ELR (cell line): Measurements from ENCODE around the gene TRIM10.

Experiments used
- DNase-seq: peaks from one replicate; pipeline ENCODE4 v3.0.0-alpha.2; 2015; ENCODE audit warnings: low read depth

TRIM10 gene, protein sequence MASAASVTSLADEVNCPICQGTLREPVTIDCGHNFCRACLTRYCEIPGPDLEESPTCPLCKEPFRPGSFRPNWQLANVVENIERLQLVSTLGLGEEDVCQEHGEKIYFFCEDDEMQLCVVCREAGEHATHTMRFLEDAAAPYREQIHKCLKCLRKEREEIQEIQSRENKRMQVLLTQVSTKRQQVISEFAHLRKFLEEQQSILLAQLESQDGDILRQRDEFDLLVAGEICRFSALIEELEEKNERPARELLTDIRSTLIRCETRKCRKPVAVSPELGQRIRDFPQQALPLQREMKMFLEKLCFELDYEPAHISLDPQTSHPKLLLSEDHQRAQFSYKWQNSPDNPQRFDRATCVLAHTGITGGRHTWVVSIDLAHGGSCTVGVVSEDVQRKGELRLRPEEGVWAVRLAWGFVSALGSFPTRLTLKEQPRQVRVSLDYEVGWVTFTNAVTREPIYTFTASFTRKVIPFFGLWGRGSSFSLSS

DNA sequence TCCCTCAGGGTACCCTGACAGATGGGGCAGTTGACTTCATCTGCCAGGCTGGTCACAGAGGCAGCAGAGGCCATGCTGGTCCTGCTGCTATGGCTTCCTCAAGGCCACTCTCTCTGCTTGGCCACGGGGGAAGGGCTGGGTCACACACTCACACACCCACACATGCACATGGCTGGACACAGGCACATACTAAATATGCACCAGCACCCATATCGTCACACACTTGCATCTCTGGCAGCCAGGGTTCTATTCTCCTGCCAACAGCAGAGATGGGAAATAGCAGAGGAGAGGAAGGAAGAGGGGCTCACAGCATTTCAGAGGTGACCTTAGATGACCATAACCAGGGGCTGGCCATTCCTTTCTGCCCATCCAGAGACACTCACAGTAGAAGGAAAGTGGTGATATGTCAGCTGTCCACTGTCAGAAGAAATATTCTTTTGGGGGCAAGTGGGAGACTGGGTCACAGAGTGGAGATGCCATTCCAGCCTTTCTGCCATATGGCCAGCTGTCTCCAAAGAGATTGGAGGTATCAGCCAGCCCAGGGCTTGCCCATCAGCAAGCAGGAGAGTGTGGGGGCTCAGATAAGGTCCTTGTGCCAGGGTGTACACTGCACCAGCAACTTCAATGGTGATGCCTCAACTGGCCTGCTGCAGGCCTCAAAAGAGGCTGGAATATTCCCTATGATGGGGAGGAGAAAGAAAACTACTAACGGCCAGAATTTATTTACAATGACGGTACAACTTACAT, at the start of gene TRIM10:
TSS of gene TRIM10 (minus strand) at position 427 of the 747 bp plus-strand sequence. CDS start at position 74, 353 bp downstream.
- no peak for DNase-seq

- no peak for DNase-seq
Observed at GRCh38 chr6:30207619-30208295, 46.7 kb upstream of the TRIM10 start.

DNA sequence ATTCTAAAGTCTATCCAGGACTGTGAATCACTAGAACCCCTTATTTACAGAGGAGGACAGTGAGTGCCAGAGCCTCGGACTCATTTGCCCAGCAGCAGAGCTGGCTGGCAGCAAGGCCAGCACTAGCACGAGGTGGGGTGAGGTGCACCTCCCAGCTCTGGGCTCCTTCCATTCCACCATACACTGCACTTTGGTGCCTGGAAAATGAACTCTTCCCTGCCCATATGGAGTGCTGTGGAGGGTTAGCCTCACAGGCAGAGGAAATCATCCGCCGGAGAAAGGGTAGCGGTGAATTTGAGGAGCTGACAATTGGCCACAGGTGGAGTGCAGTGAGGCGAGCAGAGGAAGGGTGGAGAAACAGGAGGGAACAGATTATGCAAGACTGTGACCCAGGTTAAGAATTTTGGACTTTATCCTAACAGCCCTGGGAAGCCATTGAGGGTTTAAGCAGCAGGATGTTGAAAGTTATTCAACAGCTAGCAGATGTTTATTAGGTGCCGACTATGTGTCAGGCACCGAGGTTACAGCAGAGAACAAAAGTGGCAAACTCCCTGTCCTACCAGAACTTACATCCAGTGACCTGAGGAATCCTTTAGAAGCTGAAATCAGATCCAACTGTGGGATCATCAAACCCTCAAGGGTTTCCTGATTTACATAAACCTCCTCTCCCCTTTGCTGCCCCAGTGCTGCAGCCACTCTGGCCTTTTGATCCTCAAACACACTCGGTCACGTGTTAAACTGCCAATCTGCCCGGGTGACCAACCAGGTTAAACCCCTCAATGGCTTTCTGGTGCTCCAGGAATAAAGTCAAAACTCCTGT, 46.0 kb upstream of the TRIM10 start:
- no peak for DNase-seq

DNA sequence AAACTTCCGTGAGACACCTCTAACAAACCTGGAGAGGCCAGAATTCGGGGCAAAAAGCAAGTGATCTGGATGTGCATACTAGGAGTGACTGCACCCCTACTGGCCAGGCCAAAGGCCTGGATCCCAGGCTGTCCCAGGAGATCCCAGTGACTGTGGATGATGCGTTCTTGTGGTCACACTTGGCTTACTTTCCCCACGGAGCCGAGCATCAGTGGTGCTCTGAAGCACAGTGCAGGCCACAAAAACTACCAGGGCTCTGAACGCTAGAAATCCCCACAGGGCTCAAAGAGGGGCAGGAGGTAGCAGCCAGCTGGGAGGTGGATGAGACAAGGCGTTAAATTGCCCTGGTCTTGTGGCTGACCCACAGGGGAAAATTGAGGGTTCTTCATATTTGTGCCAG, 45.1 kb upstream of the TRIM10 start:
- peak; percentile 37 for DNase-seq

- DNase-seq, result no peak
Observed at GRCh38 chr6:30204116-30204515, 43.1 kb upstream of the TRIM10 start.

DNA sequence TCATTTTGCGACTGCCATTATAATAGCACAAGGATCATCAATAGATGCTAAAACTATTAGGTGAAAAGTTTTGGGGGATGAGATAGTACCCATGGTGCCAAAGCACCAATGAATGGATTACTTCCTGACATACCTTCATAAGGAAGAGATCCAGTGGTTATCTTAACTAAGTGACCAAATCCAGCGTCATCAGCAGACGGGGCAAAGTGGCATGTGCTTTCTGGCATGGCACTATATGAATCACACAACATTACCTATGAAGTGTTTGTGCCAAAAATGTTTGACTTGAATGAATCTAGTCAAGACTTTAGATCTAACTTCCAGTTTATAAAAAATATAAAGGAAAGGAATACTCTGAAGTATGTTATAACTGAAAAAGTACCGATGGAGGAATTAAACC, 41.4 kb upstream of the TRIM10 start:
- DNase-seq, result no peak

GRCh38 chr6:30200551-30201281, 39.7 kb upstream of the TRIM10 start:
- no peak for DNase-seq

DNA sequence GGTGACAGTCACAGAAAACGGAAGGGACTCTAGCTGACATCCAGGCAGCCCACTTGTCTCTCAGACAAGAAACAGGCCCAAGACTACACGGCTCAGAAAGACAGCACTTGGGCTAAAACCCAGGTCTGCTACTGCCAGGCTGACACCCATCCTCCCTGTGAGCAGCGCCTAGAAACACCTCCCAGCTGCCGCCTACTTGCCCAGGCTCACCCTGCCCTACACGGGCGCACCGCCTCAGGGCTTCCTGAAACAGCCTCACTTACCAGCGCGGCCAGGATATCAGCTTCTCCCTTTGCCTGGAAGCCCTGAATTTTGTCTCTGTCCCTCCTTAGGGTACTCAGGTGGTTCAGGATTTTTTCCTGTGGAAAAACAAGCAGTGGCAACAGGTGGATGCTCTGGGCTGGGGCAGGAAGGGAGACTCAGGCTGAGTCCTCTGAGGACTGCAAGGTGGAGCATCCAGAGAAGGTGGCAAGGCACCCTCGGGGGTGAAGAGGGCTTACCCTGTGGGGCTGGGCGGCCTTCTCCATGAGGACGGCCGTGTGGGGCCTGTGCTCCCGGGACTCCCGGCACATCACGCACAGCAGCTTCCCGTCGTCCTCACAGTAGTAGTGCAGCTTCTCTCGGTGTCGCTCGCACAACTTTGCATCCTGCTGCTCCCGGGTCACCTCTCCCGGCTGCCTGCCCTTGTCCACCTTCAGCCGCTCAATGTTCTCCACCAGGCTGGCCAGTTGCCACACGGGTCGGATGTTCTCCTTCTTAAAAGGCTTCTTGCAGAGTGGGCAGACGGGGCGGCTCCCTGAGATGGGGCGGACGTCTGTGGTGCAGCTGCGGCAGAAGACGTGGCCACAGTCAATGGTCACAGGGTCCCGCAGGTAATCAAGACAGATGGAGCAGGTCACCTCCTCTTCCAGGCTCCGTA, 37.4 kb upstream of the TRIM10 start:
- DNase-seq, result no peak

GRCh38 chr6:30196376-30196775, 35.4 kb upstream of the TRIM10 start:
- DNase-seq, result no peak

DNA sequence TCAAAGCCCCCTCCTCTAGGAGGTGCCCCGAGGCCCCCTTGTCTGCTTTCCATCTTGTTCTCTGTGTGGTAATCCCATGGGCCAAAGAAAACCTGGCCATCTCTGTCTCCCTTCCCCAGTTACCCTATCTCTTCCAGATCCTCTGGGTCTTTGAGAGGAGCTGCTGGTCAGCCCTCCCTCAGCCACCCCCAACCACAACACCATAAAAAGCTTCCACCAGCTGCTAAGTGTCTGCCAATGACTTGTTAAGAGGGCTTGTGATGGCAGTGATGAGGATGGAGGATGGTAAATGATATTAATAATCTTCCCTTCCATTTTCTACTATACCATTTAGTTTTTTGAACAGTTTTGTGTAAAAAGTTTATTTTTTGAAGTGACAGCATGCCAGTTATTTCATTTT, 34.9 kb upstream of the TRIM10 start:
- DNase-seq, result no peak

- DNase-seq, result peak; percentile 48
Observed at GRCh38 chr6:30194797-30195690, 34.0 kb upstream of the TRIM10 start.

DNA sequence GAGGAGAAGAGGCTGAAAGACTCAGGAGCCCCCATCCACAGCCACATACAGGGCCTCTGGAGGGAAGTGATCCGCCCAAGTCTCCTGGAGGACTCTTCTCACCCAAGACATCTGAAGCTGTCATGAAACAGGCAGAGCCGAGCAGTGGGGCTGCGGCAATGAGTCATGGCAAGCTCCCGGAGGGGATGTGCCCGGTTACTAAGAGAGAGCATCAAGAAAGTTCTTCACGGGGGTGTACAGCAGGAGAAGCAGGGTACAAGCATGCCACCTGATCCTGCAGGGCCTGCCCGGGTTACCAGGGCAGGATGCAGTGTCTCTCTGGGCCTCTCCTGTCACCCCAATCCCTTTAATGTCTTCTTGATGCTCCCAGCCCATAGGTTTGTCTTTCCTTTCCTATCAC, 31.1 kb upstream of the TRIM10 start:
- peak; percentile 71 for DNase-seq

- DNase-seq, result no peak
Observed at GRCh38 chr6:30188541-30188940, 27.5 kb upstream of the TRIM10 start.

DNA sequence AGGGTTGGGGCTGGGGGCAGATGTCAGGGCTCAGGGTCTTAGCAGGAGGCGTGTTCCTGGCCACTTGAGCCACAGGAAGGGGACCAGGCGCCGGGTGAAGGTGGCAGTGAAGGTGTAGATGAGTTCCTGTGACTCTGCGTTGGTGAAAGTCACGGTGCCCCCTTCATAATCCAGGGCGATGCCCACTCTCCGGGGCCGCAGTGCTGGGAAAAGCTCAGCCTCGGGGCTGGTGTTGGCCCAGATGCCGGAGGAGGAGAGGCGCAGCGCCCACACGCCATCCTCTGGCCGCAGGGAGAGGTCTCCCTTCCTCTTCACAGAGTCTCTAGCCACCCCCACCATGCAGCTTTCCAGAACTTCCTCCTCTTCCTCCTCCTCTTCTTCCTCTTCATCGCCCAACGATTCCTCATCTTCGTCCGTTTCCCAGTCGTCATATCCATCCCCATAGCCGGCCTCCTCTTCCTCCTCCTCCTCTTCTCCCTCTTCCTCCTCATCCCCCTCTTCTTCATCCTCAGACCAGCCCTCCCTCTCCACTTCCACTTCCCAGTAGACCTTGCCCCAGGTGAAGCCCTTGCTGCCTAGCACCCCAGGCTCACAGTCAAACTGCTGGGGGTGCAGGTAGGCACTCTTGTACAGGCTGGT, 25.0 kb upstream of the TRIM10 start:
- no peak for DNase-seq

DNA sequence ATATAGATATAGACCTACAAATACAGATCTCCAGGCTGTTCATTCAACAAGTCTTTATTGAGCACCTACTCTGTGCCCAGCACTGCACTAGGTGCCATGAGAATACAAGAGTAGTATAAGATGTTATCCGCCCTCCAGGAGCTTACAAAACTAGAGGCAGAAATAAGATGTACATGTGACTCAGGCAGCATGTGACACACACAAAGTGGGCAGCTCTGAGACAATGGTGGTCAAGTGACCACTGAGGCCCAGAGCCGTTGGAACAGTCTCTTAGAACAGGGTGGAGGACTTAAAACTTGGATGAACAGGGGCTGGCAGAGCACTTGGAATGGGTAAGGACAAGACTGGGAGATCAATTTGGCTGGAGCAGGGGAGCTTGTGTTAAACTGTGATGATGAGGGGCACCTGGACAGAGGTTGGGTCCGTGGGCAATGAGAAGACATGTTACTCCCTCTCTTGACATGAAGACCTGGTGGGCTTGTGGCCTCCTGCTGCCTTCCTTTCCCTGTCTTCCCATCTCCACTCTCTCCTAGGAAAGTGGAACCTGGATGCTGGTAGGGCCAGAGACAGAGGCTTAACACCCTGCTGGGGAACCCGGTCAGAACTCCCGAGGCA, 23.5 kb upstream of the TRIM10 start:
- DNase-seq, result no peak

GRCh38 chr6:30180145-30180544, 19.1 kb upstream of the TRIM10 start:
- DNase-seq, result no peak

DNA sequence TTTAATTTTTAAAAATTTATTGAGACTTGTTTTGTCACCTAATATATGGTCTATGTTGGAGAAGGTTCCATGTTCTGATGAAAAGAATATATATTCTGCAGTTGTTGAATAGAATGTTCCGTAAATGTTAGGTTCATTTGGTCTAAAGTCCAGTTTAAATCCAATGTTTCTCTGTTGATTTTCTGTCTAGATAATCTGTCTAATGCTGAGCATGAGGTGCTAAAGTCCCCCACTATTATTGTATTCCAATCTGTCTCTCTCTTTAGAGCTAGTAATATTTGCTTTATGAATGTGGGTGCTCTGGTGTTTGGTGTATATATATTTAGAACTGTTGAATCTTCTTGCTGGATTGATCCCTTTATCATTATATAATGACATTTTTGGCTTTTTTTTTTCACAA, 17.8 kb upstream of the TRIM10 start:
- DNase-seq, result no peak

GRCh38 chr6:30175765-30176164, 14.8 kb upstream of the TRIM10 start:
- no peak for DNase-seq
